GM23338 (cell line): ENCODE data around the gene TAF15. TPM values are rescaled to one million over a fixed set of nuclear protein-coding genes. Genes with fewer than 3 reads are reported as not detected.

Experiments
- ATAC-seq: fragments of 200-7000 bp; cut with Tn5 transposase; 3 replicates; pipeline ENCODE4 v1.9.1; 2020
- DNase-seq: peaks from one replicate; pipeline ENCODE4 v3.0.0-alpha.2; 2015; ENCODE audit warnings: low spot score
- H2AFZ ChIP-seq: fragments of 200-600 bp; sonication (generic); 2 replicates; pipeline ENCODE4 v1.8.0; 2016; ENCODE audit warnings: antibody characterized with exemption, mild to moderate bottlenecking, moderate library complexity
- H3F3A ChIP-seq: fragments of 200-600 bp; sonication (generic); replicated peaks from 2 replicates; pipeline ENCODE4 v1.8.0; 2017; ENCODE audit warnings: antibody characterized with exemption, mixed run types, low read depth
- H3K27ac ChIP-seq: fragments of 200-600 bp; sonication (generic); 2 replicates; pipeline ENCODE4 v1.6.1; 2016; ENCODE audit warnings: low read depth
- H3K27me3 ChIP-seq: fragments of 200-600 bp; sonication (generic); 2 replicates; pipeline ENCODE4 v1.8.0; 2016; ENCODE audit warnings: mild to moderate bottlenecking, mixed run types, moderate library complexity; ENCODE audit not compliant: insufficient read depth
- H3K36me3 ChIP-seq: fragments of 200-600 bp; sonication (generic); 2 replicates; pipeline ENCODE4 v1.8.0; 2016; ENCODE audit warnings: mild to moderate bottlenecking; ENCODE audit not compliant: insufficient read depth
- H3K4me1 ChIP-seq: fragments of 200-600 bp; sonication (generic); 2 replicates; pipeline ENCODE4 v1.8.0; 2016; ENCODE audit warnings: mild to moderate bottlenecking, moderate library complexity; ENCODE audit not compliant: insufficient read depth
- H3K4me2 ChIP-seq: fragments of 200-600 bp; sonication (generic); 2 replicates; pipeline ENCODE4 v1.7.1; 2017; ENCODE audit warnings: mixed run types
- H3K4me3 ChIP-seq: fragments of 200-600 bp; sonication (generic); 2 replicates; pipeline ENCODE4 v1.6.1; 2016; ENCODE audit warnings: mixed run types
- H3K79me2 ChIP-seq: fragments of 200-600 bp; sonication (generic); replicated peaks from 2 replicates; pipeline ENCODE4 v1.8.0; 2017; ENCODE audit warnings: mild to moderate bottlenecking; ENCODE audit not compliant: insufficient read depth
- H3K9me2 ChIP-seq: fragments of 200-600 bp; sonication (generic); 2 replicates; pipeline ENCODE4 v1.8.0; 2017; ENCODE audit not compliant: insufficient read depth
- H4K20me1 ChIP-seq: fragments of 200-600 bp; sonication (generic); replicated peaks from 2 replicates; pipeline ENCODE4 v1.8.0; 2017; ENCODE audit warnings: mild to moderate bottlenecking; ENCODE audit not compliant: insufficient read depth
- H3K27ac Mint-ChIP-seq: 2 replicates; pipeline ENCODE4 v1.8.0; 2020; ENCODE audit warnings: inconsistent platforms, mild to moderate bottlenecking, moderate library complexity, mixed read lengths
- H3K27me3 Mint-ChIP-seq: 3 replicates; pipeline ENCODE4 v1.8.0; 2022; ENCODE audit warnings: low read depth, mild to moderate bottlenecking, moderate library complexity, mixed read lengths, inconsistent platforms; ENCODE audit not compliant: insufficient read depth, poor library complexity
- H3K36me3 Mint-ChIP-seq: 3 replicates; pipeline ENCODE4 v1.8.0; 2021; ENCODE audit warnings: low read depth, mild to moderate bottlenecking, inconsistent platforms, moderate library complexity, mixed read lengths
- H3K4me1 Mint-ChIP-seq: 3 replicates; pipeline ENCODE4 v1.8.0; 2020; ENCODE audit warnings: mild to moderate bottlenecking, inconsistent platforms, mixed read lengths
- H3K4me3 Mint-ChIP-seq: 3 replicates; pipeline ENCODE4 v1.8.0; 2021; ENCODE audit warnings: moderate library complexity, mild to moderate bottlenecking, inconsistent platforms, mixed read lengths
- H3K9me3 Mint-ChIP-seq: 3 replicates; pipeline ENCODE4 v1.8.0; 2020; ENCODE audit warnings: moderate library complexity, mild to moderate bottlenecking, inconsistent platforms, mixed read lengths
- CREB1 ChIP-seq: fragments of 250-450 bp; sonication (Bioruptor Pico); IDR thresholded peaks from 2 replicates; pipeline ENCODE4 v1.5.0; 2020; ENCODE audit warnings: low read depth, mild to moderate bottlenecking, moderate library complexity
- EZH2phosphoT487 ChIP-seq: fragments of 200-600 bp; sonication (generic); IDR thresholded peaks from one replicate; pipeline ENCODE4 v1.8.1; 2018; ENCODE audit warnings: antibody characterized with exemption; ENCODE audit not compliant: unreplicated experiment
- NANOG ChIP-seq: IDR thresholded peaks from 2 replicates; pipeline ENCODE4 v1.6.1; 2016; ENCODE audit warnings: antibody characterized with exemption, borderline replicate concordance
- ZNF331 ChIP-seq: fragments of 250-450 bp; sonication (Bioruptor Pico); IDR thresholded peaks from 2 replicates; pipeline ENCODE4 v1.5.0; 2020; ENCODE audit warnings: low read depth, mild to moderate bottlenecking, moderate library complexity
- polyA plus RNA-seq: library from polyadenylated mRNA; unstranded; fragments of >200 nt; fragmentation: Nextera tagmentation; extraction: Ambion mirVana; gene quantifications from 2 replicates; pipeline ENCODE4 v1.2.1, GENCODE V29; 2016
- total RNA-seq: library from RNA; depleted of rRNA; stranded (reverse); fragments of >200 nt; shearing (Covaris generic); gene quantifications from 2 replicates; pipeline ENCODE4 v1.2.3, GENCODE V29; 2014
- TF ChIP-seq, protein P1 (sequence below): IDR thresholded peaks from one replicate; pipeline ENCODE4 v1.6.1; 2018; ENCODE audit warnings: antibody characterized with exemption; ENCODE audit not compliant: unreplicated experiment
- TF ChIP-seq, protein P2 (sequence below), 2 experiments: fragments of 200-600 bp in 1 of 2; sonication (generic) in 1 of 2; conservative IDR thresholded peaks; 2 replicates each; pipeline versions ENCODE4 v1.5.1 to v1.6.1; 2016 to 2017; ENCODE audit warnings: antibody characterized with exemption in 2 of 2, low read depth in 2 of 2, mild to moderate bottlenecking in 2 of 2, moderate library complexity in 1 of 2

TAF15 gene
- total and polyA plus RNA-seq, 2 experiments from 2014 or later: 33.8 to 109 TPM

DNA sequence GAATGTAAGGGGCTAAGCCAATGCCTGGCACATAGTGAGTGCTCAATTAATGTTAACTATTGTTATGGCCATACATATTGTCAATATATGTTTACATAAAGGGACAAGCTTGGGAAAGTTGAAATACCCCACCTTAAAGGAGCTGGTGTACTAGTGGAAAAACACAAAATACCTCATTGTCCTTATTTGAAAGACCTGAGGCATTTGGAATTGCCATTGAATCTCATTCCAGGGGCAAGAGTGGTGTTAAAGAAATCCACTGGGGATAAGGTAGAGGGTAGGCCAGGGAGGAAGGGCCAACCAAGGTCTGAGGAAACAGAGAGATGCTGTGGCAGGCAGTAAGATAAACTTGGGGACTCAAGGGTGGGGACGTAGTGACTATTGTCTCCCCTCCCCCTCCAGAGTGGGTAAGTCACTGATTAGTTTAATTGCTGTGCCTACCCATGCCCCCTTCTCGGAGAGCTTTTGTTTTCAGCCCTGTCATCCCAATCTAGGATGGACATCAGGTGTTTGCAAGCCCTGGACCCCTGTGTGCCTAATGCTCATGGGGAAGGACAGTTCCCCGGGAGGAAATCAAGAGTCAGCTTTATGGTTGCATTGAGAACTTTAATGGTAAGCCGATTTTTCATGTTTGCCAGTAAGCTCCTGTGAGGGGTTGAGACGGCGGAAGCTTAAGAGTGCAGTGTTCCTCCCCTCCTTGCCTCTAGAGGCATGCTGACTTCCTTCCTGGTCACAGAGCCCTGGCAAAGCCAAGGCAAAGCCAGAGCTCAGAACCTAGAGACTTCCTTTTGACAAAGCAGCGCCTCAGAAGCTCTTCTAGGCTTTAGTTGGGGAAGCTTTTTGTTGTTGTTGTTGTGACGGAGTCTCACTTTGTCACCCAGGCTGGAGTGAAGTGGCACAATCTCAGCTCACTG is 61.9 kb downstream of the TAF15 start:
- Histone ChIP-seq H3K4me1 (peaks cover 4% of the 10 kb centered on the region; the same call in 1 of the 2 replicates), H4K20me1 (no peaks in the 10 kb centered on the region), H3K36me3 (no peaks in the 10 kb centered on the region), H3K4me3 (no peak overlapping the region), H3K9me2 (no peaks in the 10 kb centered on the region), H3F3A (no peaks in the 10 kb centered on the region), H2AFZ (peak overlapping the region; percentile 63; the same call in 1 of the 2 replicates), H3K4me2 (no peak overlapping the region), H3K27me3 (no peaks in the 10 kb centered on the region), H3K27ac (no peak overlapping the region), H3K79me2 (no peaks in the 10 kb centered on the region)
- peak; percentile 70 for DNase-seq
- H3K27me3 Mint-ChIP-seq: peaks cover 4% of the 10 kb centered on the region
- TF ChIP-seq, protein P1, sequence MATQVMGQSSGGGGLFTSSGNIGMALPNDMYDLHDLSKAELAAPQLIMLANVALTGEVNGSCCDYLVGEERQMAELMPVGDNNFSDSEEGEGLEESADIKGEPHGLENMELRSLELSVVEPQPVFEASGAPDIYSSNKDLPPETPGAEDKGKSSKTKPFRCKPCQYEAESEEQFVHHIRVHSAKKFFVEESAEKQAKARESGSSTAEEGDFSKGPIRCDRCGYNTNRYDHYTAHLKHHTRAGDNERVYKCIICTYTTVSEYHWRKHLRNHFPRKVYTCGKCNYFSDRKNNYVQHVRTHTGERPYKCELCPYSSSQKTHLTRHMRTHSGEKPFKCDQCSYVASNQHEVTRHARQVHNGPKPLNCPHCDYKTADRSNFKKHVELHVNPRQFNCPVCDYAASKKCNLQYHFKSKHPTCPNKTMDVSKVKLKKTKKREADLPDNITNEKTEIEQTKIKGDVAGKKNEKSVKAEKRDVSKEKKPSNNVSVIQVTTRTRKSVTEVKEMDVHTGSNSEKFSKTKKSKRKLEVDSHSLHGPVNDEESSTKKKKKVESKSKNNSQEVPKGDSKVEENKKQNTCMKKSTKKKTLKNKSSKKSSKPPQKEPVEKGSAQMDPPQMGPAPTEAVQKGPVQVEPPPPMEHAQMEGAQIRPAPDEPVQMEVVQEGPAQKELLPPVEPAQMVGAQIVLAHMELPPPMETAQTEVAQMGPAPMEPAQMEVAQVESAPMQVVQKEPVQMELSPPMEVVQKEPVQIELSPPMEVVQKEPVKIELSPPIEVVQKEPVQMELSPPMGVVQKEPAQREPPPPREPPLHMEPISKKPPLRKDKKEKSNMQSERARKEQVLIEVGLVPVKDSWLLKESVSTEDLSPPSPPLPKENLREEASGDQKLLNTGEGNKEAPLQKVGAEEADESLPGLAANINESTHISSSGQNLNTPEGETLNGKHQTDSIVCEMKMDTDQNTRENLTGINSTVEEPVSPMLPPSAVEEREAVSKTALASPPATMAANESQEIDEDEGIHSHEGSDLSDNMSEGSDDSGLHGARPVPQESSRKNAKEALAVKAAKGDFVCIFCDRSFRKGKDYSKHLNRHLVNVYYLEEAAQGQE: no peak
- TF ChIP-seq, protein P2, sequence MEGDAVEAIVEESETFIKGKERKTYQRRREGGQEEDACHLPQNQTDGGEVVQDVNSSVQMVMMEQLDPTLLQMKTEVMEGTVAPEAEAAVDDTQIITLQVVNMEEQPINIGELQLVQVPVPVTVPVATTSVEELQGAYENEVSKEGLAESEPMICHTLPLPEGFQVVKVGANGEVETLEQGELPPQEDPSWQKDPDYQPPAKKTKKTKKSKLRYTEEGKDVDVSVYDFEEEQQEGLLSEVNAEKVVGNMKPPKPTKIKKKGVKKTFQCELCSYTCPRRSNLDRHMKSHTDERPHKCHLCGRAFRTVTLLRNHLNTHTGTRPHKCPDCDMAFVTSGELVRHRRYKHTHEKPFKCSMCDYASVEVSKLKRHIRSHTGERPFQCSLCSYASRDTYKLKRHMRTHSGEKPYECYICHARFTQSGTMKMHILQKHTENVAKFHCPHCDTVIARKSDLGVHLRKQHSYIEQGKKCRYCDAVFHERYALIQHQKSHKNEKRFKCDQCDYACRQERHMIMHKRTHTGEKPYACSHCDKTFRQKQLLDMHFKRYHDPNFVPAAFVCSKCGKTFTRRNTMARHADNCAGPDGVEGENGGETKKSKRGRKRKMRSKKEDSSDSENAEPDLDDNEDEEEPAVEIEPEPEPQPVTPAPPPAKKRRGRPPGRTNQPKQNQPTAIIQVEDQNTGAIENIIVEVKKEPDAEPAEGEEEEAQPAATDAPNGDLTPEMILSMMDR (conservative IDR thresholded peaks at IDR 0.05; ENCODE audit: low read depth in 2 of 2): peak in 1 of 2 experiments; percentile 11; a peak in 1 of 4 replicates
- no peak overlapping the region for H3K4me3 Mint-ChIP-seq
- peak; percentile 96 for ATAC-seq
- H3K9me3 Mint-ChIP-seq: no peaks in the 10 kb centered on the region
- H3K4me1 Mint-ChIP-seq: peaks cover 14% of the 10 kb centered on the region
- H3K27ac Mint-ChIP-seq: no peak overlapping the region
- H3K36me3 Mint-ChIP-seq: no peaks in the 10 kb centered on the region

DNA sequence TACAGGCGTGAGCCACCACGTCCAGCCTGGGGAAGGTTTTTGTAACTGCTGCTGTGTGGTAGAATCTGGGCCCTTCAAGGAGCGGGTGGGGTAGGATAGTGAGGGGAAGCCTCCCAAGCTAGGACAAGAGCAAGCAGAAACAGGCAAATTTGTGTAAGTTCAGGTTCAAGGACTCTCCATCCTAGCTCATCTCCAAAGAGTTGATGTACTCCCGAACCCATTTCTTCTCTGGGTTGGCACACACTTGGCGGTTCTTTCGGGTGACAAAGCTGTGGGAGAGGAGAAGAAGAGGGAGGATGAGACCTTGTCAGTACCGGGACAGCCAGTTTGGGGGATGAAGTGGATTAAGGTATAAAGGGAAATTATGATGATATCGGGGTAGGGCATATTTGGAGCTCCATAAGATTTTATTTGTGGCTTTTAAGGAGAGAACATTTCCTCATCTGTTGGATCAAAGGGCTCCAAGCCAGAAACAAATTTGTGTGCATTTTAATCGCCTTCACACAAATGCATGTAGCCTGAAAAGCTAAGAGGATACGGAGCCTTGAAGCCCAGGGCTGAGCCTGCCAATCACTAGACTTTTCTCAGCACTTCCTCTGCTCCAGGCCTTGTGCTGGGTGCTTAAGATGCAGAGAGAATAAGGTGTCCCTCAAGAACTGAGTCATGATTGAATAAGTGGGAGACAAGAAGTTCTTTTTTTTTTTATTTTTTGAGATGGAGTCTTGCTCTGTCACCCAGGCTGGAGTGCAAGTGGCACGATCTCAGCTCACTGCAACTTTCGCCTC is 63.1 kb downstream of the TAF15 start:
- Histone ChIP-seq H3K27ac (no peak overlapping the region), H3K4me2 (no peak overlapping the region)
- ATAC-seq: no peak

More for the DNA sequence above, 63.1 kb downstream of the TAF15 start:
- Histone ChIP-seq H3K36me3 (no peaks in the 10 kb centered on the region), H3K79me2 (no peaks in the 10 kb centered on the region), H3K4me1 (peaks cover 4% of the 10 kb centered on the region; the same call in 1 of the 2 replicates), H3K4me3 (no peak overlapping the region), H3F3A (no peaks in the 10 kb centered on the region), H3K27me3 (no peaks in the 10 kb centered on the region), H2AFZ (no peak overlapping the region), H4K20me1 (no peaks in the 10 kb centered on the region), H3K9me2 (no peaks in the 10 kb centered on the region)
- H3K9me3 Mint-ChIP-seq: no peaks in the 10 kb centered on the region
- no peaks in the 10 kb centered on the region for H3K36me3 Mint-ChIP-seq
- no peak overlapping the region for H3K4me3 Mint-ChIP-seq
- no peak for DNase-seq
- H3K27me3 Mint-ChIP-seq: peaks cover 6% of the 10 kb centered on the region
- peaks cover 14% of the 10 kb centered on the region for H3K4me1 Mint-ChIP-seq
- no peak overlapping the region for H3K27ac Mint-ChIP-seq
- TF ChIP-seq ZNF331 (CRISPR knock-in tag): no peak
- no peak for TF ChIP-seq EZH2phosphoT487
- TF ChIP-seq NANOG: no peak
- no peak for TF ChIP-seq CREB1
